NT2/D1 (cell line): ENCODE results near the gene EIF4H.
"Not testable (repeated sequence)": the region's sequence is repeated elsewhere in the genome, so short reads cannot be mapped to it uniquely, and the experiment has no call there.

Experiments
- DNase-seq: peaks from one replicate; pipeline ENCODE4 v3.0.0-alpha.2; 2011; ENCODE audit warnings: low read depth, low spot score
- H3K27me3 ChIP-seq: 2 replicates; pipeline ENCODE4 v1.6.0; 2011; ENCODE audit warnings: mild to moderate bottlenecking; ENCODE audit not compliant: insufficient read length, insufficient read depth
- H3K36me3 ChIP-seq: 2 replicates; pipeline ENCODE4 v1.6.1; 2011; ENCODE audit warnings: mild to moderate bottlenecking, low read length, mixed read lengths; ENCODE audit not compliant: insufficient read depth, insufficient read length
- H3K4me1 ChIP-seq: 2 replicates; pipeline ENCODE4 v1.5.1; 2011; ENCODE audit not compliant: insufficient read depth, insufficient read length
- H3K4me3 ChIP-seq: 2 replicates; pipeline ENCODE4 v1.5.1; 2011; ENCODE audit warnings: low read depth; ENCODE audit not compliant: insufficient read length
- H3K9ac ChIP-seq: 2 replicates; pipeline ENCODE4 v1.6.0; 2011; ENCODE audit warnings: low read depth; ENCODE audit not compliant: insufficient read length
- H3K9me3 ChIP-seq: 2 replicates; pipeline ENCODE4 v1.5.1; 2011; ENCODE audit warnings: mild to moderate bottlenecking, low read length; ENCODE audit not compliant: insufficient read depth
- SUZ12 ChIP-seq: IDR thresholded peaks from 2 replicates; pipeline ENCODE4 v1.6.1; 2011; ENCODE audit not compliant: insufficient read length, insufficient read depth; ENCODE audit errors: extremely low read depth
- YY1 ChIP-seq: IDR thresholded peaks from 2 replicates; pipeline ENCODE4 v1.6.1; 2011; ENCODE audit not compliant: insufficient read length, insufficient read depth
- ZNF274 ChIP-seq: IDR thresholded peaks from 2 replicates; pipeline ENCODE4 v1.6.1; 2011; ENCODE audit warnings: mild to moderate bottlenecking, low read depth, low read length

Gene EIF4H

DNA sequence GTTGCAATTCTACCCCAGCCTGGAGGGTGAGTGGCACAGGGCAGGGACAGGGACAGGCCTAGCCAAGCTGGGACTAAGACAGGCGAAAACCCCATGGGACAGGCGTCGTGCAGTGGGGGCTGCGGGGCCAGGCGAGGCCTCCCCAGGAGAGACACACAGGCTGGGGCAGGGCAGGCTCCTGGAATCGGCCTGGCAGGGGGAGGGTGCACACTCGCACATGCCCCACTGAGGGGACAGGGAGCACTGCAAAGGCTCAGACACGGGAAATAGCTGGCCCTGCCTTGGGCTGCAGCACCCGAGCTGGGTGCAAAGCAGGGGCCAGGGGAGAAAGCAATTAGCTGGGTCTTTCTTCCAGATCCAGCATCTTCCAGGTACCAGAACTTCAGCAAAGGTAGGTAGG lies 46.1 kb downstream of the EIF4H start:
- Histone ChIP-seq H3K36me3 (peaks cover 15% of the 10 kb centered on the region), H3K4me1 (peaks cover 15% of the 10 kb centered on the region), H3K27me3 (no peaks in the 10 kb centered on the region), H3K9ac (no peak overlapping the region), H3K9me3 (no peaks in the 10 kb centered on the region), H3K4me3 (no peak overlapping the region)
- DNase-seq: no peak
- no peak for TF ChIP-seq ZNF274
- no peak for TF ChIP-seq SUZ12
- no peak for TF ChIP-seq YY1

DNA sequence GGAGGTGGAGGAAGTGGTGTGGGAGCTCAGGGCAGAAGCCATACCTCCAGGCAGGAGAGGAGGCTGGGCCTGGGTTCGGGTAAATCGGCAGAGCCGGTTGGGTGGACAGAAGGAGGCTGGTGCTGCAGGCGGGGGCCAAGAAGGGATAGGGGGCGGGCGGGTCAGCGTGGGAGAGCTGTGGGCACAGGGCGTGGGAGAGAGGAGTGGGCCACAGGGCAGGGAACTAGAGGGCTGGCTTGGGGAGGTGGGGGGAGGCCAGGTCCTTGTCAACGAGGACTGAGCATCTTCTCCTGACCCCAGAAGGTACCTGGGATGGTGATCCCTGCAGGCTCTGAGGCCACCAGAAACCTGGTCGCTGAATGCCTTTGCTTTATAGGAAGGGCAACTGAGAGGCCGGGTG lies 47.6 kb downstream of the EIF4H start:
- H3K4me1 ChIP-seq: peaks cover 13% of the 10 kb centered on the region
- peaks cover 28% of the 10 kb centered on the region for H3K36me3 ChIP-seq
- no peak overlapping the region for H3K9ac ChIP-seq

GRCh38 chr7:74222851-74223710 lies 48.9 kb downstream of the EIF4H start:
- no peaks in the 10 kb centered on the region for H3K9me3 ChIP-seq
- no peaks in the 10 kb centered on the region for H3K27me3 ChIP-seq
- peaks cover 33% of the 10 kb centered on the region for H3K36me3 ChIP-seq
- H3K4me3 ChIP-seq: no peak overlapping the region
- H3K9ac ChIP-seq: no peak overlapping the region
- TF ChIP-seq YY1 (no peak), SUZ12 (no peak), ZNF274 (no peak)
- no peak for DNase-seq
- H3K4me1 ChIP-seq: peaks cover 12% of the 10 kb centered on the region

More for the DNA sequence above, 47.6 kb downstream of the EIF4H start:
- Histone ChIP-seq H3K4me3 (no peak overlapping the region), H3K9me3 (no peaks in the 10 kb centered on the region), H3K27me3 (no peaks in the 10 kb centered on the region)
- no peak for DNase-seq
- TF ChIP-seq YY1: no peak
- TF ChIP-seq ZNF274: no peak
- TF ChIP-seq SUZ12: no peak

DNA sequence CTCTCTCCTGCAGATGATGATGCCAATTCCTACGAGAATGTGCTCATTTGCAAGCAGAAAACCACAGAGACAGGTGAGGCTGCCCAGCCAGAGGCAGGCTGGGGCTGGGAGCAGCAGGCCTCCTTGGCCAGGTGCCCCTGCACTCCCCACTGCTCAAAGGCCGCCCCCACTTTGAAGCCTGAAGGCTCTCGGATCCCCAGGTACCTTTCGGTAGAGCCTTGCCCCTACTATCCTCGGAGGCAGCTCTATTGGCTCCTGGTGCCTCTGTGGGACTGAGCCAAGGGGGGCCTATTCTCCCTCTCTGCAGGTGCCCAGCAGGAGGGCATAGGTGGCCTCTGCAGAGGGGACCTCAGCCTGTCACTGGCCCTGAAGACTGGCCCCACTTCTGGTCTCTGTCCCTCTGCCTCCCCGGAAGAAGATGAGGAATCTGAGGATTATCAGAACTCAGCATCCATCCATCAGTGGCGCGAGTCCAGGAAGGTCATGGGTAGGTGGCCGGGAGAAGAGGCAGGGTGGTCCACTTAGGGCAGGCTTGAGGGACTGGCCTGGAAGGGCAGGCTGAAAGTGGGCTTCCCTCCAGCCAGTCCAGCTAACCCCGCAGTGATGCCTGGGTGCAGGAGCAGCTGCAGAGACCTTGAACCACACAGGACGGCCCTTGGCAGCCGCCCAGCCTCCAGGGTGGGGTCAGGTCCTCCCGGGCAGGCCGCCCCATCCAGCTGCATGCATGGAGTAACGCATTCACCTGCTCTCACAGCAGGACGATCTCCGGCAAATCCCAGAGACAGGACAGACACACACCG lies 49.8 kb downstream of the EIF4H start:
- Histone ChIP-seq H3K36me3 (peaks cover 38% of the 10 kb centered on the region), H3K4me1 (peaks cover 12% of the 10 kb centered on the region), H3K27me3 (no peaks in the 10 kb centered on the region), H3K4me3 (no peak overlapping the region), H3K9me3 (no peaks in the 10 kb centered on the region), H3K9ac (no peak overlapping the region)
- DNase-seq: no peak
- TF ChIP-seq SUZ12: no peak
- no peak for TF ChIP-seq ZNF274
- TF ChIP-seq YY1: no peak

DNA sequence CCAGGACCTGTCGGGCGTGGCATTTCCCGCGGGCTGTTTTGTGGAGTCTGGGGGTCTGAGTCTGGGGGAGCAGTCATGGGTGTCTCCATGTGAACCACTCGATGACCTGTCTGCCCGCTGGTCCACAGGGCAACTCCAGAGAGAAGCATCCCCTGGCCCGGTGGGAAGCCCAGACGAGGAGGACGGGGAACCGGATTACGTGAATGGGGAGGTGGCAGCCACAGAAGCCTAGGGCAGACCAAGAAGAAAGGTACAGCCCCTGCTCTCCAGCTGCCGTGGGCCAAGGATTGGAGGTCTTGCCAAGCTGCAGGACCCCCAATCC lies 50.3 kb downstream of the EIF4H start:
- Histone ChIP-seq H3K4me1 (peaks cover 10% of the 10 kb centered on the region), H3K9ac (no peak overlapping the region), H3K9me3 (no peaks in the 10 kb centered on the region), H3K36me3 (peaks cover 43% of the 10 kb centered on the region), H3K4me3 (no peak overlapping the region), H3K27me3 (no peaks in the 10 kb centered on the region)
- TF ChIP-seq YY1 (no peak), ZNF274 (no peak), SUZ12 (no peak)
- DNase-seq: no peak

- H3K9ac ChIP-seq, H3K27me3 ChIP-seq, H3K4me1 ChIP-seq, H3K9me3 ChIP-seq, H3K4me3 ChIP-seq, DNase-seq: not testable (repeated sequence)
- peaks cover 44% of the 10 kb centered on the region for H3K36me3 ChIP-seq
Measured at GRCh38 chr7:74224907-74225306, 50.8 kb downstream of the EIF4H start.

- no peak for DNase-seq
- Histone ChIP-seq H3K4me1 (peaks cover 4% of the 10 kb centered on the region), H3K36me3 (peaks cover 48% of the 10 kb centered on the region), H3K27me3 (no peaks in the 10 kb centered on the region), H3K4me3 (no peak overlapping the region), H3K9ac (no peak overlapping the region), H3K9me3 (no peaks in the 10 kb centered on the region)
- TF ChIP-seq ZNF274 (no peak), YY1 (no peak), SUZ12 (no peak)
Measured at GRCh38 chr7:74225400-74225799, 51.2 kb downstream of the EIF4H start.
